GM18861 (cell line): ENCODE data around the gene PSMB3.

Source experiments
- ATAC-seq: cut with Tn5 transposase; IDR thresholded peaks from one replicate; pipeline ENCODE4 v1.9.1; 2021; ENCODE audit not compliant: unreplicated experiment

The PSMB3 gene

DNA sequence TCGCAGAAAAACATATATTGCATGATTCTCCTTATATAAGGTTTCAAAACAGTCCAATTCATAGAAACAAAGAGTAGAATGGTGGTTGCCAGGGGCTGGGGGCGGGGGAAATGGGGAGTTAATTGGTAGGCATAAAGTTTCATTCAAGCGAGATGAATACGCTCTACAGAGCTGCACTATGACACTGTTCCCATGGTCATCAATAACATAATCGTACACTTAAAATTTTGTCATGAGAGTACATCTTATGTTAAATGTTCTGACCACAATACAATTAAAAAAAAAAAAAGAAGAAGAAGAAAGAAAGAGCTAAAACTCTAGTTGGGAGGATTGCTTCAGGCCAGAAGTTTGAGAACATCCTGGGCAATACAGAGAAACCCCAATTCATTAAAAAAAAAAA is 41.7 kb downstream of the PSMB3 start:
- ATAC-seq: no peak

DNA sequence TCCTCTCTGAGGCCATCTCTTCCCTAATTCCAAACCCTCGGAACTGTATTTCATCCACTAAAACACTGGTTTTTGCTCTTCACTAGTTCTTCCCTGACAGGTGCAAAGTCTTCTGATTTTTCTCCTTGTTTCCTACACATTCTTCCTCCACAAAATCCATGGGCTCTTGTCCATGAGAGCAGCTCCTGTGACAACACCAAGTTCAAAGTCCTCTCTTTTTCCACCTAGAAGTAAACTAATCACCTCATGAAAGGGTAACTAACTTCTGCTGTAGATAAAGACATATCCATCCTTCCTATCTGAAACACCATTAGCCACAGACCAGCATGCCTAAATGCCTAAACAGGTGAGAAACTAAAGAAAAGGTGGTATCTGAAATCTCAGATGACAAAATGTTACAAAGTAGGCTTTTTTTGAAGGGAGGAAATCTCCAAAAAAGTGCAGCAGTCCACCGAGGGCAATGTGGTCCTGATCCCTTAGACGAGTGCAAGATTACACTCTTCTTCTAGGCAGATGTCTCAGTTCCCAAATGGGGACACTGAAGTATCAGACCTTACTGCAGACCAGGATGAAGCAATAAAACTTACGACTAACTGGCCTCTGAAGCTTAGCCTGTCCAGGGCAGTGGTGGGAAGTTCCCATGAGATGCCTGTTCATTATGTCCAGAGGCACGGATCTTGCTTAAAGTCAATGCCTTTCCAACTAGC is 44.1 kb downstream of the PSMB3 start:
- no peak for ATAC-seq

DNA sequence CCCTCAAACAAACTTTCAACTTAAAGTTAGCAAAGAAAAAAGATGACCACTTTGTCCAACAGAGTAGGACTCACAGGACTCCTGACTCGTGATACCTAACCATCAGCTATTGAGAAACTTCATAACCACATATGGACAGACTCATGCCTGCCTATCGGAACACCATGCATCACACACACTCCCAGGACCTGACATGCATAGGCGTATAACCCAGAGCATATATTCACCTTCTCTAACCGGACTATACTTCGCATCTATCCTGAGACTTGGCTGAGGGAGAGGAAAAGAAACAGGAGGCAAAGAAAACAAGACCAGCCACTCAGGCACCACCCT is 44.6 kb downstream of the PSMB3 start:
- ATAC-seq: no peak

DNA sequence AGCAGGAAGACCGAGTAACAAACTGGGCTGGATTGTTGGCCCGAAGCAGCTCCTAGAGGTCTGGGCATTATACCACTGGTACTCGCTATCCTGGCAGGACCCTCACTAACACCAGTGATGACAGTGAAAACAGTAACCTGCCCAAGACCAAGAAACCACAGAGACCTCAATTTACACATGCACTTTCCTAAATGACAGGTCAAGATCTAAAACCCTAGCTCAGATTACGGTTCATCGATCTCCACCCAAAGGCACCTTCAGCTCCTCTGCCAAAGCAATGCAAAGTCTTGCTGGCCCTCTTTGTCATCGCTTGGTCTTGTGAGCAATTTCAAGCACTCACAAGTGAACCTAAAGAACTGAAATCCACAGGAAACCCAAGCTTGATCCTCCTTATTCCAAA is 45.3 kb downstream of the PSMB3 start:
- ATAC-seq: no peak

DNA sequence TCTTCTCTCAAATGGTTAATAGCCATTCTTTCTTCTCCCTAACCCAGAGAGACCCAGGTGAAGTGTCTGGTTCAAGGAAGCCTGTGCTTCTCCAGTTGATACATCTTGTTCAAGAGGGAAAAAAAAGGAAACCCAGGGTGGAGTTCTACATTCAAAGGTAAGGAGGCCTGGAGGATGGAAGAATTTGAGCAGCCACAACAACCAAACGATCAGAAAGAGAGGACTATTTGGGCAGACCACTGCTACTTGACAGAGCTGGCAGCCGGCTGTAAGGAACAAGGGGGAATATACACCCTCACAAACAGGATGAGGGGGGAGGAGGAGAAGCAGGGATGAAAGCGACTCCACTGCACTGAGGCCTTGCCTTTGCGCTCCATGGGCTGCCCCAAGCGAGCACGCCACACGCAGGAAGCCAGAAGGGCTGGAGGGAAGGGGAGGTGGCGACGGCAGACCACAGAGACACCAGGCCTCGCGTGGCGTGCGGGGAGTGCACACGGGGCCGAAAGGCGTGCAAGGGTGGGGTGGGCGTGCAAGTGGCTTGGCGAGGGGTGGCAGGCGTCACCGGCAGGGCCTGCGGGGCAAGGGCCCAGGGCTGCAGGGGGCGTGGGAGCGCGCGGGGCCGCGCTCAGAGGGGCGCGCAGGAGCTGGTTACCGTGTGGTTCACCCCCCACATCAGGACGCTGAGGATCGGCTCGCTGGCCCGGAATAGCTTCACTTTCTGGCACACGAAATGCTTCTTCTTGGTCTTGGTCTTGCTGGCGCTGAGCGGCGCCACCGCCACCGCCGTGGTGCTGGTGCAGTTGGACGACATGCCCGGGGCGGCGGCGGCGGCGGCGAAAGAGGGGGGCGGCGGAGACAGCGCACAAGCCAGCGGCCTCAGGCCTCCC is 46.3 kb downstream of the PSMB3 start:
- ATAC-seq: peak; percentile 22

DNA sequence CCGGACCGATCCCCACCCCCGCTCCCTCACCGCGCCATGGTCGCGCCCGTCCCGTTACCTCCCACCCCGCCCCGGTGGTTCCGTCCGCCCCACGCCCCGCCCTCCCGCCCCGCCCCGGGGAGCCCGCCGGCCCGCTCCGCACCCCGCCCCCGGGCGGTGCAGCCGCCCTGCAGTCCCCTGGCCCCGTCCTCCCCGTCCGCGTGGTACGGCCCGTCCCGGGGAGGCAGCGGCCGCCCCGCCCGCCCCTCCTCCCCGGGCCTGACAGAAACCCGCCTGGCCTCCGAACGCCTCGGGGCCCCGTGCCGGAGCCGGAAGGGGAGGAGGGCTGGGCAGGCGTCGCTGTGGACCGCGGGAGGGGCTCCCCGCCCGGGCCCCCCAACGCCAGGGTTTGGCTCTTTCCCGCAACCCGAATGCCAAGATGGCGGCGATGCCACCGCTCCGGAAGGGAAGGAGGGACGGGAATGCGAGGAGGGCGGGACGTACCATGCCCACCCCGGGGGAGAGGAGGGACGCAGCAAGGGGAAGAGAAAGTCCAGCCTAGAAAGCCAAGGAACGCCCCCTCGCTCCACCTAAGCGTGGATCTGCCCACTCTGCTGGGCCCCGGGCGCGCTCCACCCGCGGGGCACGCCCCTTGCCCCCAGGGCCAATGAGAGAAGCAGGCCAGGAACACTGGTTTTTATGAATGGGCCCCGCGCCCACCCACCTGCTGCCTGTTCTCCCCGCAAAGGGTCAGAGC is 47.1 kb downstream of the PSMB3 start, which contains the start of gene PIP4K2B:
Gene PIP4K2B, minus strand, starts transcription at position 56 of the 736 bp plus-strand sequence. CDS start 132 bp downstream, outside the sequence.
- ATAC-seq: peak; percentile 53

DNA sequence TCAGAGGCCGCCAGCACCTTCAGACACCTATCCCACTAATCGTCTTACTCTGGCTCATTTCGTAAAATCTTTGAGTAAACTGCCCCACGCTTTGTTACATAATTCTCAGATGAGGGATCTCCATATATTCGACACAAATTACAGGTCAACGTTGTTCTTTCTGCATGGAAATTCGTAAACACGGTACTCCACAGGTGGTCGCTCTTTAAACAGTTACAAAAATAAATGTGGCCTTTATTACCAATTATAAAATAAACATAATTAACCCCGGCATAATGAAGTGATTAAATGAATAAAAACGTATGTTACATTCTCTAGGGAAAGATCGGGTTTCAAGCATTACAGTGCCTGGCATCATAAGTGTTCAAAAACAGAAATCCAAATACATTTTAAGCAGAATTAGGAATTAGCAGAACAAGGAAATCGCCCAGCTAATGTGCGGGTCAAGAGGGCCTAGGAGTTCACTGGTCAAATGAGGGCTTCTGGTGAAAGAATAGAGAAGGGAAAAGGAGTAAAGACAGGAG is 47.8 kb downstream of the PSMB3 start:
- ATAC-seq: no peak

DNA sequence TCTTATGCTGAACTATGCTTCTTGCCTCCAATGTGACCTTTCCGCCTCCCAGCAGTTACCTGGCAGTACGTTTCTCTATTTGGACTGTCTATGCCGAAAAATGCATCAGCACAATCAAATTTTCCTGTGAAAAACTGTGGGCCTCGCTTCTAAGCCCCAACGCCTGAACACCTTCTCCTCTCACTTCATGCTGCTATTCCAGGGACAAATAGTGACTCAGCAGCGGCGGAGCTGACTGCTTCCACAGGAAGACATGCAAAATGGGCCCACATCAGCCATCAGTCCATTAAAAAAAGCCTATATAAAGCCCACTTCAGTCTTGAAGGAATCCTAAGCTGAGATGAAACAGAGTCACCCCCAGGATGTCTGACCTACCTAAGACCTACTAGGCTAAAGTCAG is 57.3 kb downstream of the PSMB3 start:
- ATAC-seq: no peak
